Spleen (tissue), 11 donors: ENCODE results near the gene SGO2. TPM values are rescaled to one million over a fixed set of nuclear protein-coding genes. Genes with fewer than 3 reads are reported as not detected.

Experiments
- DNase-seq: peaks from one replicate; pipeline ENCODE4 v3.0.0-alpha.2; 2020
- H3K27ac ChIP-seq, 8 donors: fragments of 200-600 bp; sonication (generic) in 7 of 8; 1 replicate in 4 of 8; 2 replicates in 4 of 8; pipeline versions ENCODE4 v1.5.0 to v1.8.0; 2016 to 2021; ENCODE audit warnings: inconsistent platforms in 4 of 8, mild to moderate bottlenecking in 4 of 8, moderate library complexity in 1 of 8
- H3K27me3 ChIP-seq, 7 donors: fragments of 200-600 bp; sonication (generic) in 6 of 7; replicated peaks in 1 of 7; 1 replicate in 4 of 7; 2 replicates in 3 of 7; pipeline versions ENCODE4 v1.5.0 to v1.8.0; 2016 to 2021; ENCODE audit warnings: inconsistent platforms in 3 of 7, mild to moderate bottlenecking in 1 of 7
- H3K36me3 ChIP-seq, 6 donors: fragments of 200-600 bp; sonication (generic) in 5 of 6; 1 replicate in 4 of 6; 2 replicates in 2 of 6; pipeline versions ENCODE4 v1.5.0 to v1.8.0; 2016 to 2021; ENCODE audit warnings: inconsistent platforms in 2 of 6
- H3K4me1 ChIP-seq, 6 donors: fragments of 200-600 bp; sonication (generic) in 5 of 6; 1 replicate in 3 of 6; 2 replicates in 3 of 6; pipeline versions ENCODE4 v1.5.0 to v1.8.0; 2016 to 2021; ENCODE audit warnings: inconsistent platforms in 3 of 6
- H3K4me3 ChIP-seq, 8 donors: fragments of 200-600 bp; sonication (generic) in 7 of 8; 1 replicate in 4 of 8; 2 replicates in 4 of 8; pipeline versions ENCODE4 v1.5.0 to v1.8.0; 2016 to 2021; ENCODE audit warnings: inconsistent platforms in 4 of 8, mild to moderate bottlenecking in 4 of 8, moderate library complexity in 2 of 8
- H3K9me3 ChIP-seq, 8 donors: fragments of 200-600 bp; sonication (generic) in 7 of 8; 1 replicate in 4 of 8; 2 replicates in 4 of 8; pipeline versions ENCODE4 v1.5.0 to v1.8.0; 2016 to 2021; ENCODE audit warnings: inconsistent platforms in 4 of 8
- POLR2A ChIP-seq, 3 donors: fragments of 450-650 bp; IDR thresholded peaks; one replicate each; pipeline ENCODE4 v1.5.1; 2017; ENCODE audit warnings: antibody characterized with exemption in 3 of 3, mild to moderate bottlenecking in 1 of 3
- POLR2AphosphoS5 ChIP-seq, 3 donors: sonication (generic); formaldehyde crosslinking; IDR thresholded peaks; one replicate each; pipeline ENCODE4 v1.5.1; 2017; ENCODE audit warnings: antibody characterized with exemption in 3 of 3
- whole genome bisulfite sequencing, 5 donors: extraction: QIAGEN DNeasy Blood & Tissue Kit in 3 of 5; methylation state at CpG; one replicate each; pipeline versions ENCODE4 v1.1.5 to v1.1.7; 2013 to 2018; 5-methylcytosine and 5-hydroxymethylcytosine counted together
- intact Hi-C: fragments of 100-400 bp; cut with DNase I; formaldehyde crosslinking; loops from one replicate; pipeline ENCODE4 v1.15.0; 2023; ENCODE audit warnings: low total_unique reads
- polyA plus RNA-seq, 3 donors: library from polyadenylated mRNA; stranded (reverse); fragments of 200-250 nt; gene quantifications; one replicate each; pipeline ENCODE4 v1.2.1, GENCODE V29; 2013
- total RNA-seq, 7 donors: library from RNA; depleted of rRNA in 3 of 7; stranded (reverse); fragments of >200 nt in 3 of 7; fragmentation: NEBNext Ultra II Directional in 4 of 7; extraction: Animal tissue kit (Norgen Biotek cat#: 25700) in 4 of 7; gene quantifications; one replicate each; pipeline versions ENCODE4 v1.1.0 to v1.2.1, GENCODE V29; 2016 to 2021
- TF ChIP-seq, protein P1 (sequence below), 11 experiments: fragments of 200-600 bp in 7 of 11; fragments of 450-650 bp in 4 of 11; sonication (generic) in 4 of 11; IDR thresholded peaks in 8 of 11; conservative IDR thresholded peaks in 3 of 11; 1 replicate in 7 of 11; 2 replicates in 4 of 11; pipeline versions ENCODE4 v1.4.0 to v1.8.0; 2016 to 2021; ENCODE audit warnings: antibody characterized with exemption in 11 of 11, inconsistent platforms in 4 of 11, mild to moderate bottlenecking in 1 of 11
- donor health status: healthy with polysubstance abuse.
- donor health status: DM: no; HTN: no; CAD: no; lungs with moderate emphysema.
- donor health status: DM: no; HTN: no; CAD: no.
- donor health status: Bipolar disorder and iron deficiency.
- donor health status: healthy.
- donor health status: DM: no; HTN: no; CAD: no.
- donor health status: DM: yes; HTN: yes; CAD: no.

Gene SGO2
- total and polyA plus RNA-seq, 10 donors, result 0.85 to 9.9 (median 3.9) TPM

GRCh38 chr2:200502196-200502595, 23.8 kb upstream of the SGO2 start:
- Histone ChIP-seq H3K4me1 (peaks cover 0 to 17% (median 0%) of the 10 kb centered on the region in 6 donors), H3K36me3 (peaks cover 0 to 67% (median 32%) of the 10 kb centered on the region in 6 donors), H3K9me3 (no peaks in the 10 kb centered on the region), H3K27me3 (no peaks in the 10 kb centered on the region), H3K4me3 (no peak overlapping the region), H3K27ac (no peak overlapping the region)
- DNase-seq, result no peak
- no peak for TF ChIP-seq POLR2A (IDR thresholded peaks at IDR 0.05)
- intact Hi-C loops, result no loop called here
- WGBS, 5 donors, result 92 to 99% (median 97%) methylated on average over 5 of the region's 5 CpGs

DNA sequence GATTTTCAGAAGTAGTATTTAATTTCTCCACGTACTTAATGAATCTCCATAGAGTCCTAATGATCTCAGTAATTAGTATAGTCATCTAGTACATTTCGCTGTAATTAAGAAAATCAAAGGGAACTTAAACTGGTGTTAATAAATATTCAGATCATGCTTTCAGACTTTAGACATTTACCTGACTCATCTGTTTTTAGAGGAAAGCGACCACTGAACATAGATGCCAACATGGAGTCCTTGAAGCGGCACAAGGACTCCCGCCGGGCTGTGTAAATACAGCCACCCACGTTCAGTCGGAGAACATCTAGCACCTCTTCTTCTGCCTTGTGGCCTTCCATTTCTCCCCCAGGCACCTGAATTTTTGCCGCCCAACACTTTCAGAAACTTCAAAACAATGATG, 19.3 kb upstream of the SGO2 start:
- Histone ChIP-seq H3K36me3 (peaks cover 0 to 49% (median 18%) of the 10 kb centered on the region in 6 donors), H3K27ac (no peak overlapping the region), H3K9me3 (no peaks in the 10 kb centered on the region), H3K4me3 (no peak overlapping the region), H3K4me1 (peaks cover 0 to 44% (median 15%) of the 10 kb centered on the region in 6 donors), H3K27me3 (no peaks in the 10 kb centered on the region)
- TF ChIP-seq, protein P1, sequence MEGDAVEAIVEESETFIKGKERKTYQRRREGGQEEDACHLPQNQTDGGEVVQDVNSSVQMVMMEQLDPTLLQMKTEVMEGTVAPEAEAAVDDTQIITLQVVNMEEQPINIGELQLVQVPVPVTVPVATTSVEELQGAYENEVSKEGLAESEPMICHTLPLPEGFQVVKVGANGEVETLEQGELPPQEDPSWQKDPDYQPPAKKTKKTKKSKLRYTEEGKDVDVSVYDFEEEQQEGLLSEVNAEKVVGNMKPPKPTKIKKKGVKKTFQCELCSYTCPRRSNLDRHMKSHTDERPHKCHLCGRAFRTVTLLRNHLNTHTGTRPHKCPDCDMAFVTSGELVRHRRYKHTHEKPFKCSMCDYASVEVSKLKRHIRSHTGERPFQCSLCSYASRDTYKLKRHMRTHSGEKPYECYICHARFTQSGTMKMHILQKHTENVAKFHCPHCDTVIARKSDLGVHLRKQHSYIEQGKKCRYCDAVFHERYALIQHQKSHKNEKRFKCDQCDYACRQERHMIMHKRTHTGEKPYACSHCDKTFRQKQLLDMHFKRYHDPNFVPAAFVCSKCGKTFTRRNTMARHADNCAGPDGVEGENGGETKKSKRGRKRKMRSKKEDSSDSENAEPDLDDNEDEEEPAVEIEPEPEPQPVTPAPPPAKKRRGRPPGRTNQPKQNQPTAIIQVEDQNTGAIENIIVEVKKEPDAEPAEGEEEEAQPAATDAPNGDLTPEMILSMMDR (IDR thresholded peaks at IDR 0.05 in 8 of 11, conservative IDR thresholded peaks at IDR 0.05 in 3 of 11), result no peak
- TF ChIP-seq POLR2AphosphoS5 (IDR thresholded peaks at IDR 0.05) (no peak), POLR2A (IDR thresholded peaks at IDR 0.05) (no peak)
- no peak for DNase-seq
- WGBS, 5 donors, result 73 to 86% (median 79%) methylated on average over 9 of the region's 9 CpGs
- intact Hi-C loops, result no loop called here

GRCh38 chr2:200507179-200507578, 18.8 kb upstream of the SGO2 start:
- H3K27ac ChIP-seq, result no peak overlapping the region
- H3K9me3 ChIP-seq, result no peaks in the 10 kb centered on the region
- no peak for DNase-seq
- TF ChIP-seq POLR2A (IDR thresholded peaks at IDR 0.05) (no peak), POLR2AphosphoS5 (IDR thresholded peaks at IDR 0.05) (no peak)
- TF ChIP-seq, protein P1 (IDR thresholded peaks at IDR 0.05 in 8 of 11, conservative IDR thresholded peaks at IDR 0.05 in 3 of 11), result no peak
- peaks cover 0 to 46% (median 16%) of the 10 kb centered on the region in 6 donors for H3K36me3 ChIP-seq
- H3K4me3 ChIP-seq, result no peak overlapping the region
- peaks cover 0 to 44% (median 15%) of the 10 kb centered on the region in 6 donors for H3K4me1 ChIP-seq
- intact Hi-C loops, result no loop called here
- 87 to 99% (median 95%) methylated on average over 2 of the region's 2 CpGs for WGBS, 5 donors
- H3K27me3 ChIP-seq, result peaks cover 0 to 2% (median 0%) of the 10 kb centered on the region in 7 donors

DNA sequence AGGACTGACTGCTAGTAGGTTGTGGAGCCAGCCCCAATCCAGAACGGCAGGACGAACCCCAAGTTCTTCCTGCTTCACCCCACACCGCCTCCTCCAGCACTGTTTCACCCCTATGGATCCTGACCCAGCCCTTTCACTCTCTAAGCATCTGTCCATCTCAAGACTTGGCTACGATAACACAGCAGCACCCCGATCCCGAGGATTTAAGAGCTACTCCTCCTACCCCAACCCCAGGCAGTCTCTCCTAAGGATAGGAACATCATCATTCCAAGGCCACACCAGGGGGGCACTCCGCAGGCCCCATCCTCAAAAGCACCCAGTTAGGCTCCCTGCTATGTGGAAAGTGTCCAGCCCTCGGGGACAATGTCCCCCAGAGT, 16.8 kb upstream of the SGO2 start:
- WGBS, 5 donors, result 26 to 43% (median 32%) methylated on average over 6 to 8 of the region's 8 CpGs
- intact Hi-C loops, result no loop called here
- DNase-seq, result no peak
- no peak for TF ChIP-seq POLR2AphosphoS5 (IDR thresholded peaks at IDR 0.05)
- TF ChIP-seq, protein P1 (IDR thresholded peaks at IDR 0.05 in 8 of 11, conservative IDR thresholded peaks at IDR 0.05 in 3 of 11), result no peak
- Histone ChIP-seq H3K36me3 (peaks cover 0 to 25% (median 2%) of the 10 kb centered on the region in 6 donors), H3K9me3 (no peaks in the 10 kb centered on the region), H3K4me1 (peaks cover 0 to 44% (median 15%) of the 10 kb centered on the region in 6 donors), H3K27me3 (peaks cover 0 to 9% (median 0%) of the 10 kb centered on the region in 7 donors), H3K27ac (peak overlapping the region; percentile 68 to 94 (median 86)), H3K4me3 (peak overlapping the region; percentile 56 to 79 (median 72))
